Liver (tissue), 3 donors: ENCODE data around the gene UGT1A4.
"Not testable (repeated sequence)": the region's sequence is repeated elsewhere in the genome, so short reads cannot be mapped to it uniquely, and the experiment has no call there.

ENCODE experiments used
- ATF3 ChIP-seq: IDR thresholded peaks from 2 replicates; pipeline ENCODE4 v1.6.1; 2016; ENCODE audit warnings: antibody characterized with exemption
- CTCF ChIP-seq: fragments of 150-350 bp; IDR thresholded peaks from 2 replicates; pipeline ENCODE4 v1.5.1; 2017; ENCODE audit warnings: improper control_type of control experiment, low read depth, low read length; ENCODE audit not compliant: missing input control
- GABPA ChIP-seq, 2 donors: IDR thresholded peaks in 1 of 2; conservative IDR thresholded peaks in 1 of 2; 2 replicates each; pipeline ENCODE4 v1.6.1; 2016; ENCODE audit warnings: antibody characterized with exemption in 2 of 2, mild to moderate bottlenecking in 1 of 2, moderate library complexity in 1 of 2
- HNF4A ChIP-seq, 2 donors: conservative IDR thresholded peaks; 2 replicates each; pipeline ENCODE4 v1.6.1; 2016; ENCODE audit warnings: antibody characterized with exemption in 2 of 2, mild to moderate bottlenecking in 2 of 2
- NR2F2 ChIP-seq: IDR thresholded peaks from 2 replicates; pipeline ENCODE4 v1.6.1; 2016; ENCODE audit warnings: antibody characterized with exemption
- RAD21 ChIP-seq, 2 donors: IDR thresholded peaks; 2 replicates each; pipeline ENCODE4 v1.6.1; 2016; ENCODE audit warnings: antibody characterized with exemption in 2 of 2, mild to moderate bottlenecking in 2 of 2
- RXRA ChIP-seq, 2 donors: IDR thresholded peaks; 2 replicates each; pipeline ENCODE4 v1.6.1; 2017 to 2018; ENCODE audit warnings: antibody characterized with exemption in 2 of 2, mild to moderate bottlenecking in 1 of 2
- SP1 ChIP-seq: IDR thresholded peaks from 2 replicates; pipeline ENCODE4 v1.6.1; 2018; ENCODE audit warnings: antibody characterized with exemption, mild to moderate bottlenecking
- TAF1 ChIP-seq: conservative IDR thresholded peaks from 2 replicates; pipeline ENCODE4 v1.6.1; 2016; ENCODE audit warnings: antibody characterized with exemption, mild to moderate bottlenecking
- YY1 ChIP-seq: IDR thresholded peaks from 2 replicates; pipeline ENCODE4 v1.6.1; 2016; ENCODE audit warnings: antibody characterized with exemption, mild to moderate bottlenecking
- TF ChIP-seq, protein P1 (sequence below): IDR thresholded peaks from 2 replicates; pipeline ENCODE4 v1.6.1; 2016; ENCODE audit warnings: antibody characterized with exemption, mild to moderate bottlenecking
- donor health status: healthy.
- donor health status: healthy.

- not testable (repeated sequence) for TF ChIP-seq CTCF; RAD21 (IDR thresholded peaks at IDR 0.05); YY1; TAF1; SP1; ATF3; NR2F2; GABPA (IDR thresholded peaks at IDR 0.05 in 1 of 2, conservative IDR thresholded peaks at IDR 0.05 in 1 of 2); RXRA (IDR thresholded peaks at IDR 0.05); HNF4A (conservative IDR thresholded peaks at IDR 0.05)
- TF ChIP-seq, protein P1, sequence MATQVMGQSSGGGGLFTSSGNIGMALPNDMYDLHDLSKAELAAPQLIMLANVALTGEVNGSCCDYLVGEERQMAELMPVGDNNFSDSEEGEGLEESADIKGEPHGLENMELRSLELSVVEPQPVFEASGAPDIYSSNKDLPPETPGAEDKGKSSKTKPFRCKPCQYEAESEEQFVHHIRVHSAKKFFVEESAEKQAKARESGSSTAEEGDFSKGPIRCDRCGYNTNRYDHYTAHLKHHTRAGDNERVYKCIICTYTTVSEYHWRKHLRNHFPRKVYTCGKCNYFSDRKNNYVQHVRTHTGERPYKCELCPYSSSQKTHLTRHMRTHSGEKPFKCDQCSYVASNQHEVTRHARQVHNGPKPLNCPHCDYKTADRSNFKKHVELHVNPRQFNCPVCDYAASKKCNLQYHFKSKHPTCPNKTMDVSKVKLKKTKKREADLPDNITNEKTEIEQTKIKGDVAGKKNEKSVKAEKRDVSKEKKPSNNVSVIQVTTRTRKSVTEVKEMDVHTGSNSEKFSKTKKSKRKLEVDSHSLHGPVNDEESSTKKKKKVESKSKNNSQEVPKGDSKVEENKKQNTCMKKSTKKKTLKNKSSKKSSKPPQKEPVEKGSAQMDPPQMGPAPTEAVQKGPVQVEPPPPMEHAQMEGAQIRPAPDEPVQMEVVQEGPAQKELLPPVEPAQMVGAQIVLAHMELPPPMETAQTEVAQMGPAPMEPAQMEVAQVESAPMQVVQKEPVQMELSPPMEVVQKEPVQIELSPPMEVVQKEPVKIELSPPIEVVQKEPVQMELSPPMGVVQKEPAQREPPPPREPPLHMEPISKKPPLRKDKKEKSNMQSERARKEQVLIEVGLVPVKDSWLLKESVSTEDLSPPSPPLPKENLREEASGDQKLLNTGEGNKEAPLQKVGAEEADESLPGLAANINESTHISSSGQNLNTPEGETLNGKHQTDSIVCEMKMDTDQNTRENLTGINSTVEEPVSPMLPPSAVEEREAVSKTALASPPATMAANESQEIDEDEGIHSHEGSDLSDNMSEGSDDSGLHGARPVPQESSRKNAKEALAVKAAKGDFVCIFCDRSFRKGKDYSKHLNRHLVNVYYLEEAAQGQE: peak; percentile 0
Measured at GRCh38 chr2:233745838-233746237, 27.3 kb downstream of the UGT1A4 start.
